ENCODE results near the gene SHLD3.
A peak's percentile ranks its signal among the peaks of the same experiment; 100 is the strongest.
"Not testable (repeated sequence)": the region's sequence is repeated elsewhere in the genome, so short reads cannot be mapped to it uniquely, and the experiment has no call there.

Gene SHLD3

GRCh38 chr5:65663804-65664521, 39.1 kb downstream of the SHLD3 start:
- no peak for TF ChIP-seq MYC (IDR thresholded peaks at IDR 0.05; ENCODE audit: low read depth, low read length)
- TF ChIP-seq, protein P1, sequence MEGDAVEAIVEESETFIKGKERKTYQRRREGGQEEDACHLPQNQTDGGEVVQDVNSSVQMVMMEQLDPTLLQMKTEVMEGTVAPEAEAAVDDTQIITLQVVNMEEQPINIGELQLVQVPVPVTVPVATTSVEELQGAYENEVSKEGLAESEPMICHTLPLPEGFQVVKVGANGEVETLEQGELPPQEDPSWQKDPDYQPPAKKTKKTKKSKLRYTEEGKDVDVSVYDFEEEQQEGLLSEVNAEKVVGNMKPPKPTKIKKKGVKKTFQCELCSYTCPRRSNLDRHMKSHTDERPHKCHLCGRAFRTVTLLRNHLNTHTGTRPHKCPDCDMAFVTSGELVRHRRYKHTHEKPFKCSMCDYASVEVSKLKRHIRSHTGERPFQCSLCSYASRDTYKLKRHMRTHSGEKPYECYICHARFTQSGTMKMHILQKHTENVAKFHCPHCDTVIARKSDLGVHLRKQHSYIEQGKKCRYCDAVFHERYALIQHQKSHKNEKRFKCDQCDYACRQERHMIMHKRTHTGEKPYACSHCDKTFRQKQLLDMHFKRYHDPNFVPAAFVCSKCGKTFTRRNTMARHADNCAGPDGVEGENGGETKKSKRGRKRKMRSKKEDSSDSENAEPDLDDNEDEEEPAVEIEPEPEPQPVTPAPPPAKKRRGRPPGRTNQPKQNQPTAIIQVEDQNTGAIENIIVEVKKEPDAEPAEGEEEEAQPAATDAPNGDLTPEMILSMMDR (IDR thresholded peaks at IDR 0.05; ENCODE audit: low read depth, low read length), result no peak
- TF ChIP-seq MAX (IDR thresholded peaks at IDR 0.05; ENCODE audit: low read depth, low read length), result no peak
- TF ChIP-seq POLR2A (IDR thresholded peaks at IDR 0.05; ENCODE audit: extremely low read depth, insufficient read length), result no peak
- no peak for DNase-seq (ENCODE audit: low read depth)
- H3K4me3 ChIP-seq (ENCODE audit: low read depth, low read length), result no peak overlapping the region

DNA sequence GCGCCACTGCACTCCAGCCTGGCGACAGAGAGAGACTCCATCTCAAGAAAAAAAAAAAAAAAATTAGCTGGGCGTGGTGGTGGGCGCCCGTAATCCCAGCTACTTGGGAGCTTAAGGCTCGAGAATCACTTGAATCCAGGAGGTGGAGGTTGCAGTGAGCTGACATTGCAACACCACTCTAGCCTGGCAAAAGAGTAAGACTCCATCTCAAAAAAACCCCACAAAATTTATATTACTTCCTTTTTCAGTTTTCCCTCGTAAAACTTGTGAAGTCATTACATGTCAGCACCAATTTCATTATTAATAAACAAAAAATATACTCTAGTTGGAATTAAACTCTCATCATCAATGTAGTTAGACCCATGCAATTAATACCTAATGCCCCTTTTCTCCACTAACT, 43.9 kb downstream of the SHLD3 start:
- no peak for TF ChIP-seq POLR2A (IDR thresholded peaks at IDR 0.05; ENCODE audit: extremely low read depth, insufficient read length)
- no peak for TF ChIP-seq MAX (IDR thresholded peaks at IDR 0.05; ENCODE audit: low read depth, low read length)
- TF ChIP-seq MYC (IDR thresholded peaks at IDR 0.05; ENCODE audit: low read depth, low read length), result no peak
- TF ChIP-seq, protein P1 (IDR thresholded peaks at IDR 0.05; ENCODE audit: low read depth, low read length), result no peak
- no peak overlapping the region for H3K4me3 ChIP-seq (ENCODE audit: low read depth, low read length)
- DNase-seq (ENCODE audit: low read depth), result peak; percentile 71

GRCh38 chr5:65672796-65673195, 48.0 kb downstream of the SHLD3 start:
- H3K4me3 ChIP-seq (ENCODE audit: low read depth, low read length), result no peak overlapping the region
- TF ChIP-seq MYC (IDR thresholded peaks at IDR 0.05; ENCODE audit: low read depth, low read length) (no peak), POLR2A (IDR thresholded peaks at IDR 0.05; ENCODE audit: extremely low read depth, insufficient read length) (no peak), MAX (IDR thresholded peaks at IDR 0.05; ENCODE audit: low read depth, low read length) (no peak)
- TF ChIP-seq, protein P1 (IDR thresholded peaks at IDR 0.05; ENCODE audit: low read depth, low read length), result no peak
- DNase-seq (ENCODE audit: low read depth), result peak; percentile 20

DNA sequence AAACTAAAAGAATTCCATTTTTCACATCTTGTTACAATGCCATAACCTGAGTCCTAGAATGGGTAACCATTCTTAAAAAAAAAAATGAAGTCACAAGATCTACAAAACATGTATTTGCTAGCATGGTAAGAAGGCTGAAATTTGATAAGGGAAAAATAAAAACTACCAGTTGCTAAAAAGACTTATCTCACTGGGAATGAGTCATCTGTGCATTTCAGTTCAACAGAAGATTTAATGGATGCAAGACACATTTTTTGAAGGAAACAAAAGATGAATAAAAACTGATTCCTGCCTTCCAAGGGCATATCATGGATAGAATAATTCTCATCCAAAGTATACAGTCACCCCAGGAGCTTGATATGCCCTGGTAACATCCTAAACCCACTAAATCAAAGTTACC, 49.9 kb downstream of the SHLD3 start:
- H3K4me3 ChIP-seq (ENCODE audit: low read depth, low read length), result no peak overlapping the region
- TF ChIP-seq POLR2A (IDR thresholded peaks at IDR 0.05; ENCODE audit: extremely low read depth, insufficient read length), result no peak
- no peak for TF ChIP-seq MAX (IDR thresholded peaks at IDR 0.05; ENCODE audit: low read depth, low read length)
- TF ChIP-seq MYC (IDR thresholded peaks at IDR 0.05; ENCODE audit: low read depth, low read length), result no peak
- TF ChIP-seq, protein P1 (IDR thresholded peaks at IDR 0.05; ENCODE audit: low read depth, low read length), result no peak
- no peak for DNase-seq (ENCODE audit: low read depth)

DNA sequence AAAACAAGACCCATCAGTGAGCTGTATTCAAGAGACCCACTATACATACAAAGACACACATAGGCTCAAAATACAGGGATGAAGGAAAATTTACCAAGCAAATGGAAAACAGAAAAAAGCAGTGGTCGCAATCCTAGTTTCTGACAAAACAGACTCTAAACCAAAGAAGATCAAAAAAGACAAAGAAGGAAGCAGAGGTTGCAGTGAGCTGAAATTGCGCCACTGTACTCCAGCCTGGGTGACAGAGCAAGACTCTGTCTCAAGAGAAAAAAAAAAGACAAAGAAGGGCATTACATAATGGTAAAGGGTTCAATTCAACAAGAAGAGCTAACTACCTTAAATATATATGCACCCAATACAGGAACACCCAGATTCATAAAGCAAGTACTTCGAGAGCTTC, 51.2 kb downstream of the SHLD3 start:
- not testable (repeated sequence) for H3K4me3 ChIP-seq (ENCODE audit: low read depth, low read length)
- peak; percentile 49 for DNase-seq (ENCODE audit: low read depth)

Measured in NB4 (cell line).